OCI-LY7 (cell line): ENCODE data around the gene CSE1L.

Experiments used
- EZH2phosphoT487 ChIP-seq: fragments of 200-600 bp; sonication (generic); IDR thresholded peaks from 2 replicates; pipeline ENCODE4 v1.6.1; 2018; ENCODE audit warnings: low read depth, borderline replicate concordance, mild to moderate bottlenecking, mixed run types, antibody characterized with exemption, low read length, moderate library complexity, mixed read lengths
- TF ChIP-seq, protein P1 (sequence below): fragments of 200-600 bp; sonication (generic); conservative IDR thresholded peaks from 2 replicates; pipeline ENCODE4 v1.5.1; 2014; ENCODE audit warnings: mild to moderate bottlenecking, antibody characterized with exemption, low read length, moderate library complexity, mixed read lengths

DNA sequence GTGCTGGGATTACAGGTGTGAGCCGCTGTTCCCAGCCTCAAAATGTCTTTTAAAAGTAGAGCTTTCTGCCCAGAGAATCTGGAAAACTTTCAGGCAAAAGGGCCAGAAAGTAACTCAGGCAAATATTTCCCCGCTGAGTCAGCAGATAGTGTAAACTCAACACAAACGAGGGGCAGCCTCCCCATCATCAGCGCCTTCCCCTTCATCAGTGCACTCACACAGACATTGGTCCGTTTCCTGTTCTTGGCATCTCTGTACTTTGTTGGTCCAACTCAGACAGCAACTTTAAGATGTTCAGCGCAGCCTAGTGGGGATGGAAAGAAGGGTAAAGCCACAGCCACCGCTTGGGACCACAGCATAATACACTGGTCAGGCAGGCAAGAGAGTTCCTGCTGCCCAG, 69.5 kb downstream of the CSE1L start:
- TF ChIP-seq, protein P1, sequence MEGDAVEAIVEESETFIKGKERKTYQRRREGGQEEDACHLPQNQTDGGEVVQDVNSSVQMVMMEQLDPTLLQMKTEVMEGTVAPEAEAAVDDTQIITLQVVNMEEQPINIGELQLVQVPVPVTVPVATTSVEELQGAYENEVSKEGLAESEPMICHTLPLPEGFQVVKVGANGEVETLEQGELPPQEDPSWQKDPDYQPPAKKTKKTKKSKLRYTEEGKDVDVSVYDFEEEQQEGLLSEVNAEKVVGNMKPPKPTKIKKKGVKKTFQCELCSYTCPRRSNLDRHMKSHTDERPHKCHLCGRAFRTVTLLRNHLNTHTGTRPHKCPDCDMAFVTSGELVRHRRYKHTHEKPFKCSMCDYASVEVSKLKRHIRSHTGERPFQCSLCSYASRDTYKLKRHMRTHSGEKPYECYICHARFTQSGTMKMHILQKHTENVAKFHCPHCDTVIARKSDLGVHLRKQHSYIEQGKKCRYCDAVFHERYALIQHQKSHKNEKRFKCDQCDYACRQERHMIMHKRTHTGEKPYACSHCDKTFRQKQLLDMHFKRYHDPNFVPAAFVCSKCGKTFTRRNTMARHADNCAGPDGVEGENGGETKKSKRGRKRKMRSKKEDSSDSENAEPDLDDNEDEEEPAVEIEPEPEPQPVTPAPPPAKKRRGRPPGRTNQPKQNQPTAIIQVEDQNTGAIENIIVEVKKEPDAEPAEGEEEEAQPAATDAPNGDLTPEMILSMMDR = no peak
- TF ChIP-seq EZH2phosphoT487 = no peak
